ENCODE results near the gene ITM2C. TPM values are rescaled to one million over a fixed set of nuclear protein-coding genes. Genes with fewer than 3 reads are reported as not detected.

ITM2C gene
- total RNA-seq, 1 experiment from 2014 or later, result 21.9 TPM

GRCh38 chr2:230862292-230862691 is 2.5 kb upstream of the ITM2C start:
- DNase-seq (ENCODE audit: unreplicated experiment), result no peak
- H3K4me3 Mint-ChIP-seq (ENCODE audit: unreplicated experiment), result no peak overlapping the region
- H3K4me1 Mint-ChIP-seq (ENCODE audit: insufficient read depth, unreplicated experiment), result peaks cover 5% of the 10 kb centered on the region
- H3K9me3 Mint-ChIP-seq (ENCODE audit: unreplicated experiment), result no peaks in the 10 kb centered on the region
- BruUV-seq (replicated peaks), result no TSS peak
- TF ChIP-seq CTCF (IDR thresholded peaks at IDR 0.05; ENCODE audit: unreplicated experiment), result no peak
- ChIA-PET CTCF (interaction anchor here (0.7 to 1.1 kb wide), 3 partner anchors 9 to 125 kb away, joined by 3 to 6 read pairs (median 3); partner anchors contain the start of gene GPR55), POLR2A (no interaction called here)
- intact Hi-C loops (cut with micrococcal nuclease), result no loop called here
- H3K27me3 Mint-ChIP-seq (ENCODE audit: insufficient read depth, unreplicated experiment), result peaks cover 60% of the 10 kb centered on the region
- H3K27ac Mint-ChIP-seq (ENCODE audit: low read depth, unreplicated experiment), result no peak overlapping the region
- peaks cover 5% of the 10 kb centered on the region for H3K36me3 Mint-ChIP-seq (ENCODE audit: insufficient read depth, unreplicated experiment)

GRCh38 chr2:230863031-230863430 is 1.7 kb upstream of the ITM2C start:
- H3K27ac Mint-ChIP-seq (ENCODE audit: low read depth, unreplicated experiment), result no peak overlapping the region

GRCh38 chr2:230863442-230864121 is 1.2 kb upstream of the ITM2C start:
- H3K4me3 Mint-ChIP-seq (ENCODE audit: unreplicated experiment), result peak overlapping the region; percentile 88
- TF ChIP-seq CTCF (IDR thresholded peaks at IDR 0.05; ENCODE audit: unreplicated experiment), result no peak
- H3K4me1 Mint-ChIP-seq (ENCODE audit: insufficient read depth, unreplicated experiment), result peaks cover 5% of the 10 kb centered on the region
- H3K27ac Mint-ChIP-seq (ENCODE audit: low read depth, unreplicated experiment), result no peak overlapping the region
- CTCF ChIA-PET, result interaction anchor here (0.5 to 1.1 kb wide), 2 partner anchors 96 to 124 kb away, joined by 3 read pairs; no protein-coding TSS in a partner anchor
- intact Hi-C loops (cut with micrococcal nuclease), result no loop called here
- peaks cover 48% of the 10 kb centered on the region for H3K27me3 Mint-ChIP-seq (ENCODE audit: insufficient read depth, unreplicated experiment)
- no TSS peak for BruUV-seq (replicated peaks)
- POLR2A ChIA-PET, result interaction anchor here (1.3 kb wide), 1 partner anchor 11 kb away, joined by 3 read pairs; no protein-coding TSS in a partner anchor
- DNase-seq (ENCODE audit: unreplicated experiment), result no peak
- H3K9me3 Mint-ChIP-seq (ENCODE audit: unreplicated experiment), result no peaks in the 10 kb centered on the region
- H3K36me3 Mint-ChIP-seq (ENCODE audit: insufficient read depth, unreplicated experiment), result peaks cover 5% of the 10 kb centered on the region

More at GRCh38 chr2:230863031-230863430, 1.7 kb upstream of the ITM2C start:
- no peak for DNase-seq (ENCODE audit: unreplicated experiment)
- ChIA-PET CTCF (interaction anchor here (1.0 to 1.1 kb wide), 2 partner anchors 62 to 124 kb away, joined by 3 read pairs; partner anchors contain the start of gene GPR55), POLR2A (interaction anchor here (1.3 kb wide), 1 partner anchor 10 kb away, joined by 3 read pairs; no protein-coding TSS in a partner anchor)
- BruUV-seq (replicated peaks), result no TSS peak
- no peaks in the 10 kb centered on the region for H3K9me3 Mint-ChIP-seq (ENCODE audit: unreplicated experiment)
- peaks cover 5% of the 10 kb centered on the region for H3K36me3 Mint-ChIP-seq (ENCODE audit: insufficient read depth, unreplicated experiment)
- H3K4me1 Mint-ChIP-seq (ENCODE audit: insufficient read depth, unreplicated experiment), result peaks cover 5% of the 10 kb centered on the region
- intact Hi-C loops (cut with micrococcal nuclease), result no loop called here
- peaks cover 53% of the 10 kb centered on the region for H3K27me3 Mint-ChIP-seq (ENCODE audit: insufficient read depth, unreplicated experiment)
- TF ChIP-seq CTCF (IDR thresholded peaks at IDR 0.05; ENCODE audit: unreplicated experiment), result no peak
- peak overlapping the region; percentile 88 for H3K4me3 Mint-ChIP-seq (ENCODE audit: unreplicated experiment)

GRCh38 chr2:230864122-230864604 is 579 bp upstream of the ITM2C start:
- peaks cover 43% of the 10 kb centered on the region for H3K27me3 Mint-ChIP-seq (ENCODE audit: insufficient read depth, unreplicated experiment)
- no peak for TF ChIP-seq CTCF (IDR thresholded peaks at IDR 0.05; ENCODE audit: unreplicated experiment)
- POLR2A ChIA-PET, result interaction anchor here (1.3 kb wide), 1 partner anchor 11 kb away, joined by 3 read pairs; no protein-coding TSS in a partner anchor
- CTCF ChIA-PET, result interaction anchor here (0.5 to 1.0 kb wide), 4 partner anchors 12 to 95 kb away, joined by 3 to 4 read pairs (median 4); no protein-coding TSS in a partner anchor
- no peak overlapping the region for H3K27ac Mint-ChIP-seq (ENCODE audit: low read depth, unreplicated experiment)
- DNase-seq (ENCODE audit: unreplicated experiment), result no peak
- H3K36me3 Mint-ChIP-seq (ENCODE audit: insufficient read depth, unreplicated experiment), result peaks cover 5% of the 10 kb centered on the region
- H3K9me3 Mint-ChIP-seq (ENCODE audit: unreplicated experiment), result no peaks in the 10 kb centered on the region
- intact Hi-C loops (cut with micrococcal nuclease), result no loop called here
- no TSS peak for BruUV-seq (replicated peaks)
- peak overlapping the region; percentile 88 for H3K4me3 Mint-ChIP-seq (ENCODE audit: unreplicated experiment)
- peaks cover 5% of the 10 kb centered on the region for H3K4me1 Mint-ChIP-seq (ENCODE audit: insufficient read depth, unreplicated experiment)
